ENCODE measurements around the gene KAZALD1.

KAZALD1 gene

GRCh38 chr10:101067356-101068083 lies 5.7 kb downstream of the KAZALD1 start:
- DNase-seq: peak; percentile 81

- no peak for DNase-seq
Measured at GRCh38 chr10:101069441-101069840, 7.7 kb downstream of the KAZALD1 start.

- no peak for DNase-seq
Measured at GRCh38 chr10:101070098-101070497, 8.3 kb downstream of the KAZALD1 start.

- peak; percentile 18 for DNase-seq
Measured at GRCh38 chr10:101071267-101071884, 9.6 kb downstream of the KAZALD1 start.

- DNase-seq: no peak
Measured at GRCh38 chr10:101071885-101072433, 10.2 kb downstream of the KAZALD1 start.

GRCh38 chr10:101072923-101073322 lies 11.1 kb downstream of the KAZALD1 start:
- no peak for DNase-seq

GRCh38 chr10:101073631-101074030 lies 11.8 kb downstream of the KAZALD1 start:
- DNase-seq: no peak

- no peak for DNase-seq
Measured at GRCh38 chr10:101075775-101076174, 14.0 kb downstream of the KAZALD1 start.

GRCh38 chr10:101076630-101077029 lies 14.8 kb downstream of the KAZALD1 start:
- no peak for DNase-seq

- DNase-seq: no peak
Measured at GRCh38 chr10:101079874-101080273, 18.1 kb downstream of the KAZALD1 start.

- DNase-seq: no peak
Measured at GRCh38 chr10:101080933-101081931, 19.4 kb downstream of the KAZALD1 start.

- no peak for DNase-seq
Measured at GRCh38 chr10:101085846-101086245, 24.1 kb downstream of the KAZALD1 start.

GRCh38 chr10:101087376-101087775 lies 25.6 kb downstream of the KAZALD1 start:
- no peak for DNase-seq

GRCh38 chr10:101087965-101088364 lies 26.2 kb downstream of the KAZALD1 start:
- DNase-seq: no peak

- no peak for DNase-seq
Measured at GRCh38 chr10:101089520-101090299, 27.9 kb downstream of the KAZALD1 start.

- DNase-seq: no peak
Measured at GRCh38 chr10:101090597-101090996, 28.8 kb downstream of the KAZALD1 start.

GRCh38 chr10:101091546-101092290 lies 29.9 kb downstream of the KAZALD1 start:
- DNase-seq: no peak

- no peak for DNase-seq
Measured at GRCh38 chr10:101092881-101093354, 31.1 kb downstream of the KAZALD1 start.

GRCh38 chr10:101094121-101094879 lies 32.5 kb downstream of the KAZALD1 start:
- DNase-seq: no peak

- no peak for DNase-seq
Measured at GRCh38 chr10:101095004-101095403, 33.2 kb downstream of the KAZALD1 start.
